ENCODE data around the gene IFNG.
"Not testable (repeated sequence)": the region's sequence is repeated elsewhere in the genome, so short reads cannot be mapped to it uniquely, and the experiment has no call there.

IFNG gene

GRCh38 chr12:68159681-68160304 is at the start of gene IFNG:
IFNG (minus strand) TSS chr12:68159740; CDS start chr12:68159615, 125 bp downstream.
- no peak for DNase-seq

- peak; percentile 19 for DNase-seq
Observed at GRCh38 chr12:68209048-68209728, 49.6 kb upstream of the IFNG start.

- peak; percentile 29 for DNase-seq
Observed at GRCh38 chr12:68207276-68207675, 47.7 kb upstream of the IFNG start.

GRCh38 chr12:68206446-68206845 is 46.9 kb upstream of the IFNG start:
- peak; percentile 39 for DNase-seq

GRCh38 chr12:68203460-68203875 is 43.9 kb upstream of the IFNG start:
- DNase-seq, result no peak

- no peak for DNase-seq
Observed at GRCh38 chr12:68200854-68201253, 41.3 kb upstream of the IFNG start.

- no peak for DNase-seq
Observed at GRCh38 chr12:68199127-68199526, 39.6 kb upstream of the IFNG start.

- DNase-seq, result no peak
Observed at GRCh38 chr12:68198507-68199086, 39.1 kb upstream of the IFNG start.

- no peak for DNase-seq
Observed at GRCh38 chr12:68190301-68190700, 30.8 kb upstream of the IFNG start.

GRCh38 chr12:68189821-68190242 is 30.3 kb upstream of the IFNG start:
- no peak for DNase-seq

GRCh38 chr12:68185598-68185997 is 26.1 kb upstream of the IFNG start:
- no peak for DNase-seq

- peak; percentile 56 for DNase-seq
Observed at GRCh38 chr12:68180792-68181744, 21.5 kb upstream of the IFNG start.

- DNase-seq, result no peak
Observed at GRCh38 chr12:68178774-68179439, 19.4 kb upstream of the IFNG start.

GRCh38 chr12:68178184-68178583 is 18.6 kb upstream of the IFNG start:
- no peak for DNase-seq

GRCh38 chr12:68177562-68177961 is 18.0 kb upstream of the IFNG start:
- no peak for DNase-seq

GRCh38 chr12:68176257-68176656 is 16.7 kb upstream of the IFNG start:
- DNase-seq, result no peak

- no peak for DNase-seq
Observed at GRCh38 chr12:68175557-68176061, 16.1 kb upstream of the IFNG start.

GRCh38 chr12:68174761-68175160 is 15.2 kb upstream of the IFNG start:
- not testable (repeated sequence) for DNase-seq

- DNase-seq, result no peak
Observed at GRCh38 chr12:68173792-68174191, 14.3 kb upstream of the IFNG start.

GRCh38 chr12:68170726-68171125 is 11.2 kb upstream of the IFNG start:
- DNase-seq, result no peak

GRCh38 chr12:68169213-68169889 is 9.8 kb upstream of the IFNG start:
- DNase-seq, result no peak
